ENCODE results near the gene COBL.

- TF ChIP-seq POLR2A (IDR thresholded peaks at IDR 0.05; ENCODE audit: low read depth, low read length) (no peak), CTCF (IDR thresholded peaks at IDR 0.05; ENCODE audit: extremely low read depth in 1 of 2, insufficient read depth in 1 of 2, low read depth in 1 of 2, low read length in 2 of 2) (no peak), POLR2AphosphoS5 (IDR thresholded peaks at IDR 0.05; ENCODE audit: insufficient read depth, low read depth, low read length) (no peak), MYC (IDR thresholded peaks at IDR 0.05; ENCODE audit: low read depth, low read length) (no peak), EZH2 (IDR thresholded peaks at IDR 0.05; ENCODE audit: borderline replicate concordance, low read depth, low read length, severe bottlenecking) (no peak)
Observed at GRCh38 chr7:51066405-51066882, 250.2 kb downstream of the COBL start.
